ENCODE measurements around the gene ARID5A. TPM values are rescaled to one million over a fixed set of nuclear protein-coding genes. Genes with fewer than 3 reads are reported as not detected.

Gene ARID5A
- total and polyA plus RNA-seq, 2 experiments from 2014 or later: 5.5 to 7.7 TPM

GRCh38 chr2:96535331-96535730, 1.2 kb upstream of the ARID5A start:
- Histone ChIP-seq H3K4me2 (no peak overlapping the region), H3K4me3 (no peak overlapping the region), H2AFZ (no peak overlapping the region), H3K79me2 (replicated peaks; ENCODE audit: insufficient read depth) (no peaks in the 10 kb centered on the region), H4K20me1 (replicated peaks; ENCODE audit: insufficient read depth) (peaks cover 5% of the 10 kb centered on the region; the same call in 1 of the 2 replicates), H3K27me3 (ENCODE audit: insufficient read depth) (peaks cover 43% of the 10 kb centered on the region), H3K27ac (ENCODE audit: low read depth) (no peak overlapping the region), H3F3A (replicated peaks; ENCODE audit: low read depth) (0 out of 2 replicates have a peak, but pooled peaks cover 3% of the 10 kb centered on the region), H3K9me2 (ENCODE audit: insufficient read depth) (no peaks in the 10 kb centered on the region), H3K4me1 (ENCODE audit: insufficient read depth) (peaks cover 37% of the 10 kb centered on the region), H3K36me3 (ENCODE audit: insufficient read depth) (no peaks in the 10 kb centered on the region)
- H3K4me3 Mint-ChIP-seq: no peak overlapping the region
- TF ChIP-seq REST (IDR thresholded peaks at IDR 0.05; ENCODE audit: unreplicated experiment): no peak
- no peak for TF ChIP-seq NANOG (IDR thresholded peaks at IDR 0.05; ENCODE audit: borderline replicate concordance)
- no peak for TF ChIP-seq CREB1 (CRISPR knock-in tag; IDR thresholded peaks at IDR 0.05; ENCODE audit: low read depth)
- TF ChIP-seq EZH2 (IDR thresholded peaks at IDR 0.05; ENCODE audit: low read depth, unreplicated experiment): no peak
- TF ChIP-seq STAT1 (IDR thresholded peaks at IDR 0.05; ENCODE audit: unreplicated experiment): no peak
- TF ChIP-seq ZNF331 (CRISPR knock-in tag; IDR thresholded peaks at IDR 0.05; ENCODE audit: low read depth): no peak
- TF ChIP-seq ETS1 (IDR thresholded peaks at IDR 0.05): no peak
- TF ChIP-seq CTCF (conservative IDR thresholded peaks at IDR 0.05; ENCODE audit: low read depth in 2 of 2): no peak
- TF ChIP-seq POLR2AphosphoS5 (IDR thresholded peaks at IDR 0.05; ENCODE audit: low read depth): no peak
- no peak for TF ChIP-seq ZNF462 (CRISPR knock-in tag; IDR thresholded peaks at IDR 0.05)
- TF ChIP-seq JUNB (IDR thresholded peaks at IDR 0.05; ENCODE audit: unreplicated experiment): no peak
- no peak for TF ChIP-seq EZH2phosphoT487 (IDR thresholded peaks at IDR 0.05; ENCODE audit: unreplicated experiment)
- TF ChIP-seq ZNF114 (CRISPR knock-in tag; IDR thresholded peaks at IDR 0.05): no peak
- H3K27ac Mint-ChIP-seq: no peak overlapping the region
- no peaks in the 10 kb centered on the region for H3K36me3 Mint-ChIP-seq (ENCODE audit: low read depth)
- DNase-seq (ENCODE audit: low spot score) (no peak), ATAC-seq (no peak)
- peaks cover 27% of the 10 kb centered on the region for H3K27me3 Mint-ChIP-seq (ENCODE audit: insufficient read depth, low read depth, poor library complexity)
- peaks cover 38% of the 10 kb centered on the region for H3K4me1 Mint-ChIP-seq
- no peaks in the 10 kb centered on the region for H3K9me3 Mint-ChIP-seq
